MM.1S (cell line): ENCODE data around the gene NMRK1.

Experiments used
- CTCF ChIP-seq: fragments of 300-600 bp; sonication (generic); IDR thresholded peaks from 2 replicates; pipeline ENCODE4 v1.5.1; 2016; ENCODE audit warnings: antibody characterized with exemption, low read length, mixed read lengths
- EZH2 ChIP-seq: fragments of 300-600 bp; sonication (generic); optimal IDR thresholded peaks from 2 replicates; pipeline ENCODE3; 2017; ENCODE audit warnings: low read depth, mild to moderate bottlenecking, antibody characterized with exemption, low read length, mixed read lengths

DNA sequence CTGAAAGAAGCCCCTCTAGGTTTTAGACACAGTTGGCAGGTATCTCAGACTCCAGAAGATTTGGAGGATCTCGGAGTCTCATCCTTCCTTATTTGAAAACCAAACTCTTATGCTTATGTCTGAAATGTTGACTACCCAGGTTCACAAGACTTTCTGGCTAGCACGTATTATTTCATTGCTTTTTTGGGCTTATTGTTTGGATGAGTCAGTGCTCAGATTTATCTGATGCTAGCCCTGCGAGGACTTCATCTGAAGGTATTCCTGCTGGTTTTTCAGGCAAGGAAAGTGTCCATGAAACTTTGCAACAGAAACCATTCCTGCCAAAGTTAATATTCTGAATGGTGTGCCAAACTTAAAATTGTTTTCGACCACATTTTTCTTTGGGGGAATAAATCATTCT is 8.8 kb upstream of the NMRK1 start:
- no peak for TF ChIP-seq CTCF
- no peak for TF ChIP-seq EZH2
